Measurements from ENCODE around the gene WDFY4. TPM values are rescaled to one million over a fixed set of nuclear protein-coding genes. Genes with fewer than 3 reads are reported as not detected.

Gene WDFY4
- total and polyA plus RNA-seq, 2 of the 13 experiments (the other 11 are each of a cell fraction or from before 2014, with no cell fraction given) = not detected

- no peaks in the 10 kb centered on the region for H3K79me2 ChIP-seq (ENCODE audit: insufficient read depth, low read length)
- 0% methylated on average over 2 of the region's 2 CpGs for WGBS (ENCODE audit: low lambda C conversion rate)
- H4K20me1 ChIP-seq (ENCODE audit: insufficient read depth, low read length) = no peaks in the 10 kb centered on the region
- no peak overlapping the region for H3K9ac ChIP-seq (ENCODE audit: insufficient read depth, low read depth, low read length)
- H3K4me2 ChIP-seq (ENCODE audit: low read depth, low read length) = no peak overlapping the region
- no TSS peak for BruUV-seq (replicated peaks)
- H3K4me1 ChIP-seq (ENCODE audit: insufficient read depth, low read length) = no peaks in the 10 kb centered on the region
- H3K36me3 ChIP-seq (replicated peaks in 1 of 2; ENCODE audit: control insufficient read depth in 1 of 2, insufficient read depth in 2 of 2, low read length in 2 of 2) = no peaks in the 10 kb centered on the region
- intact Hi-C loops (cut with micrococcal nuclease; ENCODE audit: unreplicated experiment) (no loop called here), in situ Hi-C loops (cut with HindIII; ENCODE audit: extremely low pct_ligation_motif_present, low pct_unique_long_range_greater_than_20kb) (no loop called here)
- ChIA-PET POLR2A (no interaction called here), CTCF (ENCODE audit: low intra/inter-chr PET ratio, low total read pairs) (no interaction called here)
- peaks cover 4 to 18% of the 10 kb centered on the region in 2 experiments; a peak in 4 of 5 replicates for H3K27me3 ChIP-seq (ENCODE audit: control insufficient read depth in 1 of 2, insufficient read depth in 2 of 2, low read length in 2 of 2)
- no peak overlapping the region for H3K27ac ChIP-seq (ENCODE audit: extremely low read length, insufficient read depth, low read length)
- no peak for FAIRE-seq
- no peak overlapping the region for H3K4me3 ChIP-seq (replicated peaks in 1 of 3; ENCODE audit: insufficient read depth in 1 of 3, low read depth in 2 of 3, low read length in 3 of 3)
- no peaks in the 10 kb centered on the region for H3K9me3 ChIP-seq (ENCODE audit: low read length)
- TF ChIP-seq ZNF615 (CRISPR knock-in tag; IDR thresholded peaks at IDR 0.05; ENCODE audit: borderline replicate concordance) (no peak), SMARCE1 (IDR thresholded peaks at IDR 0.05; ENCODE audit: borderline replicate concordance) (no peak), ATM (IDR thresholded peaks at IDR 0.05; ENCODE audit: borderline replicate concordance) (no peak), BRCA1 (CRISPR knock-in tag; IDR thresholded peaks at IDR 0.05) (no peak), SUZ12 (IDR thresholded peaks at IDR 0.05; ENCODE audit: low read depth, low read length) (no peak), NFIC (IDR thresholded peaks at IDR 0.05; ENCODE audit: low read length) (no peak), ZSCAN30 (CRISPR knock-in tag; IDR thresholded peaks at IDR 0.05) (no peak), PPARG (CRISPR knock-in tag; conservative IDR thresholded peaks at IDR 0.05) (no peak), RELA (CRISPR knock-in tag; IDR thresholded peaks at IDR 0.05) (no peak), NFRKB (IDR thresholded peaks at IDR 0.05) (no peak), FOXK1 (CRISPR knock-in tag; IDR thresholded peaks at IDR 0.05; ENCODE audit: borderline replicate concordance, low read depth) (no peak), ZNF572 (CRISPR knock-in tag; IDR thresholded peaks at IDR 0.05) (no peak)
- no peak overlapping the region for H2AFZ ChIP-seq (ENCODE audit: low read length)
- no peak for ATAC-seq
- no peak for DNase-seq (ENCODE audit: low spot score)
Observed at GRCh38 chr10:48818081-48818480, 133.4 kb downstream of the WDFY4 start.

Data from HepG2 (cell line).